HG02610 (cell line): ENCODE data around the gene GIPR.

ENCODE experiments used
- ATAC-seq: cut with Tn5 transposase; IDR thresholded peaks from one replicate; pipeline ENCODE4 v1.9.1; 2021; ENCODE audit warnings: mild to moderate bottlenecking, moderate library complexity; ENCODE audit not compliant: unreplicated experiment

GIPR gene

DNA sequence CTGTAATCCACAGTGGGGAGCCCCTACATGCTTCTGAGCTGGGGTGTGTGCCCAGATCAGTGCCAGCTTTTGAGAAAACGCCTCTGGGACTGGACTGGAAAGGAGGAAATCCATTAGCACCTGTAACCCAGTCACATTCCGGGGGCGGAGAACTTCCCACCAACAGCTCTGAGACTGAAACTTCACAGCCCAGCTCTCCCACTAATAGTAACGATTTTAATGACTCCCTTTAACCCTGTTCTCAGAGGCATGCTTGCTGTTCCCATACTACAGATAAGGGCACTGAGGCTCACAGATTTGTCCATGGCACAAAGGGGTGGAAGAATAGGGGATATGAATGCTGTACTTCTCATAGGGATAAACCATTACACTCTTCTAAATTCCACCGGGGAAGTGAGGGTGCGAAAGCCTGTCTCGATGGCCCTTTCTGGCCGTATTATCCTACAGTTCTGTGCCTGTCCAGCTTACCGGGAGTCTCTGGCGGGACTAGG is 61.8 kb downstream of the GIPR start:
- no peak for ATAC-seq

DNA sequence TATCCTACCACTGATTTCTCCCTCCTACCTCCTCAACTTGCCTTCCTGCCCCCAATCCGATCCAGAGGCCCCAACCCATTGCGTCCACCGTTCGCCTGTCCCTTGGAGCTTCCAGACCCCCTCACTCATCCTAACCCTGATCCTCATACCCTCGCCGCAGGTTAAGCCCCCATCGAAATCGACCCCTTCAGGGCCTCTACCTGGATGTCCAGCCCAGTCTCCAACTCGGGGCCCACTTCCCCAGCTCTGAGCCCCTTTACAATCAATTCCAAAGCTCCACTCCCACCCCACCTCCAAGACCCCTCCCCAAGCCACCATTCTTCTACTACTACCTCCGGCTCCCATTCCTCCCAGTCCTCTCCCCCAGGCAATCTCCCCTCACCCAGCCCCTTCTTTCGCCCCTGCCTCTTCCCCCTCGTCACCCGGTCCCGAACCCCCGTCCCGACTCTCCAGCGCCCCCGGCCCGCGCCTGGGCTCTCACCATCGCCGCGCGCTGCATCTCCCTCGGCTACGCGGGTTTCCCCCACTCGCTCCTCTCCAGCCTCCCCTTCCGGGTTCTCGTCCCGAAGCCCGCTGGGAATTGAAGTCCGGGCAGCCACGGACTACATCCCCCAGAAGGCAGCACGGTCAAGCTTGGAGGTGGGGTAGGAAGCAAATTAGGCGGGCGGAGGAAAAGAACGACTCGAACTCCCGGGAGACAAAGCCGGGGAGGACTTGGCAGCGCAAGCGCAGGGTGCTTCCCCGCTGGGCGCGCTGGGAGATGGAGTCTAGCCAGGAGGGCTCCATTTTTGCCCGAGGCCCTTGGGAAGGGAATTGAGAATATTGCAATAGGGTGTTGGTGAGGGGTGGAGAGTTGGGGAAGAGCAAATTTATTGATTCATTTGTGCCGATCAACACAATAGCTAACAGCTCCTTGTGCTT is 62.6 kb downstream of the GIPR start, which contains the start of gene FBXO46:
FBXO46 (minus strand) TSS at position 529 of the 921 bp plus-strand sequence. CDS start 17,401 bp downstream, outside the sequence.
- peak; percentile 92 for ATAC-seq
